A549 treated with dexamethasone at 1 μM for 4 hours (cell line): Measurements from ENCODE around the gene STAU1. TPM values are rescaled to one million over a fixed set of nuclear protein-coding genes. Genes with fewer than 3 reads are reported as not detected.

Experiments used
- total RNA-seq: library from RNA; stranded (reverse); fragments of 200-300 nt; extraction: Qiagen RNA extraction; gene quantifications from 5 replicates; pipeline ENCODE4 v1.2.3, GENCODE V29; 2022

The STAU1 gene
- total RNA-seq, result 60.3 to 72.6 TPM (median 66.8 TPM) in 5 replicates

GRCh38 chr20:49187851-49188641 lies at the start of gene STAU1:
TSS of gene STAU1 (minus strand) at chr20:49188334. CDS start at chr20:49166201, 22,133 bp downstream.

DNA sequence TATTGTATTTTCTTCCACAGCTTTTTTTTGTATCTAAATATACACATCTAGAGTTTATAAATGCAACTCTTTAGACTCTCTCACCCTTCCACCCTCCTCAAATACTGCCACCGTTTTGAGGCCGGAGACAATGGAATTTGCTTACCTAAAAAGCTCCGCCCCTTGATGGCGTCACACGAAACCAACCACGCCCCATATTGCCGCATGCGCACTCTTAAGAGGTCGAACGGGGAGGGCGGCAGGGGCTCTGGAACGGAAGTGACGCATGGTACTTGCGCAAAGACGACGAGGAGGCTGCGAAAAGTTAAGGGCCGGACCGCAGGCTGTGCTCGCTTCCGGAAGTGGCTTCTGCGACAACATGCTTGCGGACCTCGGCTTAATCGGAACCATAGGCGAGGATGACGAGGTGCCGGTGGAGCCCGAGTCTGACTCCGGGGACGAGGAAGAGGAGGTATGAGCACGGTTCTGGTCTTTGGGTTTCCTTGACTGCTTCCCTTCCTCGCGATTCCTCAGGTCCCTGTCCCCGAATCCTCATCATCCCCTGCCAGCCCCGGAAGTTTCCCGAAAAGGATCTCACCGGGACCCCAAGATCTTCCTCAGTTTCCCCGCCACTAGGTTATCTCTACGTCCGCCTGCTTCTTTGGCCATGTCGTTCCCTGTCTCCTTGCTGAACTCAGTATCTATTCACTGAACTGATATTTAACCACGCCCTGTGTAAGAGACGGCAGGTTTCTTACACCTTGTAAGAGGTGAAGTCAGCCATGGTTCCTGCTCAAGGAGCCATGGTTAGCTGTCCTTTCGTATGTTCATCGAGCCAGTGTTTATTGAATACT lies 31.2 kb upstream of the STAU1 start, which contains the start of gene DDX27:
TSS of gene DDX27 (plus strand) at position 326 of the 833 bp plus-strand sequence. CDS start at position 359, 33 bp downstream.

Other genes with a start within 250 kb of the STAU1 start
- gene CSE1L, start 142.0 kb downstream of the STAU1 start, total RNA-seq, result 90.7 to 110 TPM (median 103 TPM) in 5 replicates
- gene DDX27, start 31.1 kb upstream of the STAU1 start, total RNA-seq, result 57.1 to 66.3 TPM (median 64.1 TPM) in 5 replicates
- gene ZNFX1, start 89.7 kb upstream of the STAU1 start, total RNA-seq, result 19.7 to 29.3 TPM (median 24.6 TPM) in 5 replicates